ENCODE data around the gene AMOT.

AMOT gene

DNA sequence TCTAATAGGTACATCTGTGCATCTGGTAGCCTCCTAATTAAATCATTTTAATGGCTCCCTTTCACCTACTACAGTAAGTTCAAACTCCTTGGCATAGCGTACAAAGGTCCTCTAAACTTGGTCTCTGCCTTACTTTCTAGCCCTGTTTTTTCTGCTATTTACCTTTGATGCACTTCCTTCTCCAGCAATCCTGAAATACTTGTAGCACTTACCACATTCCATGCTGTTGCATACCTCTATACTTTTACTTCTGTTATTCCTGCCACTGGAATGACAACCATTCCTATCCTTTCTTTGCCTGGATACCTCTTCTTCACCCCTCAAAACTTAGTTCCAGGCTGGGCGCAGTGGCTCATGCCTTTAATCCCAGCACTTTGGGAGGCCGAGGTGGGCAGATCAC is 104.3 kb downstream of the AMOT start:
- DNase-seq = no peak

GRCh38 chrX:112735147-112735546 is 105.5 kb downstream of the AMOT start:
- no peak for DNase-seq

- DNase-seq = no peak
These were observed 106.3 kb downstream of the AMOT start for GRCh38 chrX:112734290-112734689.

DNA sequence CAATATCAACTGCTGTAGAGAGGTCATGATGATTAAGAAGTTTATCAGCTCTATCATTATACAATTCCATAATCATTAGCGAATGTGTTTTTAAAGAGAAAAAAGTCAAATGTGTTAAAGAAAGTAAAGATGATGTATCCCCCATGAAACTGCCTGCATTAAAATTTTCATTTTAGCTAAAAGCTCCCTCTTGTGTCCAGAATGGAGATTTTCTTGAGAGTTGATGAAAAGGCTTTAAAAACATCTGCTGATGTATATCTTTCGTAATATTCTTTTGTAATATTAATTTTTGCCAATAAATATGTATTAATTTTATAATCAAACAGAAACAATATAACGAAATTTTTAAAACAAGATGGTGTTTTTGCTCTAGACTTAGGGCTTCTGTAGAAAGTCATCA is 108.8 kb downstream of the AMOT start:
- no peak for DNase-seq

Data from activated CD4-positive, alpha-beta T cell treated with anti-CD3 and anti-CD28 coated beads for 1 hour (primary cell).